HG03439 (cell line): ENCODE measurements around the gene OTOP2.

Experiments used
- ATAC-seq: cut with Tn5 transposase; IDR thresholded peaks from one replicate; pipeline ENCODE4 v1.9.1; 2021; ENCODE audit warnings: mild to moderate bottlenecking, moderate library complexity; ENCODE audit not compliant: unreplicated experiment

OTOP2 gene, protein sequence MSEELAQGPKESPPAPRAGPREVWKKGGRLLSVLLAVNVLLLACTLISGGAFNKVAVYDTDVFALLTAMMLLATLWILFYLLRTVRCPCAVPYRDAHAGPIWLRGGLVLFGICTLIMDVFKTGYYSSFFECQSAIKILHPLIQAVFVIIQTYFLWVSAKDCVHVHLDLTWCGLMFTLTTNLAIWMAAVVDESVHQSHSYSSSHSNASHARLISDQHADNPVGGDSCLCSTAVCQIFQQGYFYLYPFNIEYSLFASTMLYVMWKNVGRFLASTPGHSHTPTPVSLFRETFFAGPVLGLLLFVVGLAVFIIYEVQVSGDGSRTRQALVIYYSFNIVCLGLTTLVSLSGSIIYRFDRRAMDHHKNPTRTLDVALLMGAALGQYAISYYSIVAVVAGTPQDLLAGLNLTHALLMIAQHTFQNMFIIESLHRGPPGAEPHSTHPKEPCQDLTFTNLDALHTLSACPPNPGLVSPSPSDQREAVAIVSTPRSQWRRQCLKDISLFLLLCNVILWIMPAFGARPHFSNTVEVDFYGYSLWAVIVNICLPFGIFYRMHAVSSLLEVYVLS

DNA sequence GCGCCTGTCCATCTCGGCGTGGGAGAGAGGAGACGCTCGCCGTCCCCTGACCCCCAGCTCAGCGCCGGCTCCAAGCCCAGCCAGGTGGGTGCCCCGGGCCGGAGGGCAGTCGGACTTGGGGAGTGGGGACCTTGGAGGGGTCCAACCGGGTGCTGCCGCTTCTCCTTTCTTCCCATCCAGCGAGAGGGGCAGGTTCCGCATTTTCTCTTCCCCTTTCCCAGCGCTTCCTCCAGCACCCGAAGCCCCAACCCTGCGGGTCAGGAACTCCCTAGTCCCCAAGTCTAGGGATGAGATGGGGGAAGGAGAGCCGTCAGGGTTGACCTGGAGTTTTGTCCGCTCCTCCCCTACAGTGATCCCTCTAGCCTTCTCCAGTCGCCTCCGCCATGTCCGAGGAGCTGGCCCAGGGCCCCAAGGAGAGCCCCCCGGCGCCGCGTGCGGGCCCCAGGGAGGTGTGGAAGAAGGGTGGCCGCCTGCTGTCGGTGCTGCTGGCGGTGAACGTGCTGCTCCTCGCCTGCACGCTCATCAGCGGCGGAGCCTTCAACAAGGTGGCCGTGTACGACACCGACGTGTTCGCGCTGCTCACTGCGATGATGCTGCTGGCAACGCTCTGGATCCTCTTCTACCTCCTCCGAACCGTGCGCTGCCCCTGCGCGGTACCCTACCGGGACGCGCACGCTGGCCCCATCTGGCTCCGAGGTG, at the start of gene OTOP2:
Gene OTOP2 (plus strand): TSS at position 24 of the 699 bp plus-strand sequence. CDS start 360 bp downstream, at position 384.
- no peak for ATAC-seq

DNA sequence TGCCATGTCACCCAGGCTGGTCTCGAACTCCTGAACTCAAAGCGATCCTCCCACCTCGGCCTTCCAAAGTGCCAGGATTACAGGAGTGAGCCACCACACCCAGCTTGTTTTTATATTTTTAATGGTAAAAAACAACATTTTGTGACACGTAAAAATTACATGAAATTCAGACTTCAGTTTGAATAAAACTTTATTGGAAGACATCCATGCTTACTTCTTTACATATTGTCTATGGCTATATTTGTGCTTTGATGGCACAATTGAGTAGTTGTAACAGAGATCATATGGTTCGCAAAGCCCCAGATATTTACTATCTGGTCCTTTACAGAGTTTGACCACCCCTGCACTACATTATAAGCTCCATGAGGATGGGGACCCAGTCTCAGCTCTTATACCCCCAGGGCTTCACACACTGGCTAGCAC, 49.4 kb upstream of the OTOP2 start:
- ATAC-seq, result no peak

DNA sequence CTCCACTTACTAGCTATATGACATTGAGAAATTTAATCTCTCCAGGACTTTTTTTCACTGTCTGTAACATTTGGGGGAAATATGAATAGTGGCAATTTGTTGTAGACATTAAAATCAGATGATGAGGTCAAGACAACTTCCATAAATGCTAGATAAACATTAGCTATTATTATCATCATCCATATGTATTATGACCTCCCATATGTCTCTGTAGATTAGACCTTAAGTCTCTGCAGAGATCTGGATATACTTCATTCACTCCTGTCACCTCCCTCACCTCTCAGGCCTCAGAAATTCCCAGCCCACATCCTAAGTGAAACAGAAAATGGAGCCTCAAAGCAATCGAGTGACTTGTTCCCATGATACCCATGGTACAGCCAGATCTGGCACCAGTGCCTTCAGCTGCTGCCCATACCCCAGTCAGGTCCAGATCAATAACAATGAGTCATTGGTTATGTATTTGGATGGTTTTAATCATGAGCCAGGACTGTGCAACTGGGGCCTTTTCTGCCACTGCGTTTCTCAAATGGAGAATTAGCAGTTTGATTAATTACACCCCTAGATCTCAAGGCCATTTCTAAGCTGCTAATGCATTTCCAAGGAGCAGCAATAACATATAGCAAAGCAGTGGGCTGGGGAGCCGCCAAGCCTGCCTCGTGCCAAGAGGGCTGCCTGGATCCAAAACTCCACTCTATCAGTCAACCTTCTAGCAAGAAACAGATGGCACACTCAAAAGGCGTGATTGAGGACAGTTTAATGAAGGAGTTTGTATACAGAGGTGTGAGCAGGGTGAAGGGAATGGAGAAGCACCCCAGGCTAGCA, 48.7 kb upstream of the OTOP2 start:
- no peak for ATAC-seq

DNA sequence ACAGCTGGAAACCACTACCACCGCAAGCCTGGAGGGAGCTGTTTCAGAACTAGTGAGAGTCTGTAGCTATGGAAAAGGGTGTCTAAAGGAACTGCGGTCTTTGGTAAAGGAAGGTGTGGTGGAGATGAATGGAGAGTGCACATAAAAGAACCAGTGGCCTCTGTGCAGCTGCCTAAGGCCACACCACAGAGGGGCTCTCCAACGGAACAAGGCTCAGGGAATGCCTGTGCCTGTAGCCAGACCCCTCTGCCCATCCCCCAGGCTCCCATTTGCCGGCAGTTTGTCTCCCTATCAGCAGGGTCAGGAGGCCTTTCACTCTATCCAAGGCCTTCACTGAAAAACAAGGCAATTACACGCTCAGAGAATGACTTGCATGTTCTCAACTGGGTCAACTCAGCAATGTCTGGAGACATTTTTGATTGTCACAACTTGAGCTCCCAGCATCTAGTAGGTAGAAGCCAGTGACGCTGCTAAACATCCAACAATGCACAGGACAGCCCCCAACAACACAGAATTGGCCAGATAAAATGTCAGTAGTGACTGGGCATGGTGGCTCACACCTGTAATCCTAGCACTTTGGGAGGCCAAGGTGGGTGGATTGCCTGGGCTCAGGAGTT, 48.0 kb upstream of the OTOP2 start:
- ATAC-seq, result no peak

DNA sequence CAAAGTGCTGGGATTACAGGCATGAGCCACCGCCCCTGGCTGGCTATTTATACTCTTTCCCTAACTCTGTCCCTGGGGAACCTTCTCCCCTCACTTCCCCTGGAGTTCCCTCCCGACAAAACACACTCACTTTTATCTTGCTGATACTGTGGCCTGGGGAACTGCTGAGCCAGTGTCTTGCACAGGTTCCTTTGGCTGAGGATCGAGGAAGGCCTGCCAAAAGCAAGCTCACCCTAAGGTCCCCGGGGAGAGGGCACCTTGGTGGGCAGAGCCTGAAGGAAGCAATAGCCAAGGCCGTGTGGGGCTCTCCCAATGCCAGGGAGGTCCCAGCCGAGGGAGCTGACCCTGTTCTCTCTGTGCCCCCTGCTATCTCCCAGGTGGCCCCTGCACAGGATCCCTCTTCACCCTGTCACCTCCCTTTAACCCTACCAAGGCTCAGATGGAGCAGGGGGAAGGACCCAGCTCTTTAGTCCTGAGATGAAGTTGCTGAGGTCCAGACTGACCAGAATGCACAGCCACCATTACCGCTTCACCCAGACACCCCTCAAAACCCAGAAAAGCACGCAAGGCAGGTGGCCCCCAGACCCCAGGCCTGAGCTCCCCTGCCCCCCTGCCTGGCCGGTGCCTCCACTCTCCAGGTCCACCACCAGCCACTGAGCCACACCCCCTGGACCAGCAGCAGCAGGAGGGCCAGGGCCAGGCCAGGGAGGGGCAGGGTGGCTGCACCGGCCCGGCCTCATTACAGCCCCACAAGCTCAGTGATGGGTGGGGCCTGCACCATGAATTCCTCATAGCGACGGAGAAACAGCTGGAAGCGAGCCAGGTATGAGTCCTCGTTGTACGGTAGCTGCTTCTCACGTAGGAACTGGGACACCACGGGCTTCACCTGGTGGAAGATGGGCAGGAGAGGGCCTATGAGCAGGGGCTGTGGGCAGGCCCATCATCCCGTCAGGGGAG, 46.2 kb upstream of the OTOP2 start:
- no peak for ATAC-seq

DNA sequence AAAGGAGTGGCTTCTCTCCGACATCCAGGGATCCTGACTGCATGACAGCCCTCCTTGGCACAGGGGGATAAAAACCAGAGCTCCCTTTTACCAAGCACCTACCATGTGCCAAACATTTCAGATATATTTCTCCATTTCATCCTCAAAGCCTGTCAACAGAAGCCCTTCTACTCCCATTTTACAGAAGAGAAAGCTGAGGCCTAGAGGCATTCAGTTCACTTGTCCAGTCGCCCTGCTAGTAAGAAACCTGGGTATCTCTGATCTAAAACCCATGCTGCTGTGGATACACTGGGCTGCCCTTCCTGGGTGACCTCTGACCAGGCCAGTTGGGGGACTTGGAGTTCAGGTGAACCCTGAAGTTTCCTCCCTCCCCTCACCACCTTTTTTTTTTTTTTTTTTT, 45.4 kb upstream of the OTOP2 start:
- no peak for ATAC-seq

DNA sequence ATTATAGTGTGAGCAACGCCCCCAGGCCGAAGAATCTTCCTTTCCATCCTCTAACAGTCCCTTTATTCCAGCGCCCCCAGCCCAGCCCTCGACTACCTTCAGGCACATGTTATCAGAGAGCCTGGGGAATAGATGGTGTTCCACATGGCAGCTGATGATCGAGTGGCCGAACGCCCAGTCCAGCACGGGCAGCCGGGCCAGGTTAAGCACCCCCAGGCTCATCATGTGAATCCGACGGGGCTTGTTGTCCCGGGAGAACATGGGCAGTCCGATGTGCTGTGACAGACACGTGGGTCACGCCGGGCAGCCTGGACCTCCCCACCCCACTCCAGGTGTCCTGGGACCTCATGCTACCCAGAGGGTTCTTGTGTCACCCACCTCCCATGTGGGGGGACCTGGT, 44.8 kb upstream of the OTOP2 start:
- no peak for ATAC-seq

DNA sequence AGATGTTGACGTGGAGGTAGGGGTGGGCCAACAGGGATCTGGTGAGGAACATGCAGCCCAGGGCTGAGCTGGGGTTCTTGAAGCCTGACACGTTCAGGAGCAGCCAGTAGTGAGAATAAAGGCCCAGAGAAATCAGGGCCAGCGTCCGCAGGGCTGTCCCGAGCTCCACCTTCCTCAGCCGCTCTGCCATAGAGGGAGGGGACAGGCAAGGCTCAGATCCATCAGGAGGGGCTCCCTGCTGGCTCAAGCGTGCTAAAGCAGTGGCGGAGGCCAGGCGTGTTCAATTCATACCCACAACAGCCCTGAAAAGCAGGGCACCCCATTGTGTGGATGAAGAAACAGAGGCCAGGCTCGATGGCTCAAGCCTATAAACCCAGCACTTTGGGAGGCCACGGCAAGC, 43.0 kb upstream of the OTOP2 start:
- ATAC-seq, result no peak

DNA sequence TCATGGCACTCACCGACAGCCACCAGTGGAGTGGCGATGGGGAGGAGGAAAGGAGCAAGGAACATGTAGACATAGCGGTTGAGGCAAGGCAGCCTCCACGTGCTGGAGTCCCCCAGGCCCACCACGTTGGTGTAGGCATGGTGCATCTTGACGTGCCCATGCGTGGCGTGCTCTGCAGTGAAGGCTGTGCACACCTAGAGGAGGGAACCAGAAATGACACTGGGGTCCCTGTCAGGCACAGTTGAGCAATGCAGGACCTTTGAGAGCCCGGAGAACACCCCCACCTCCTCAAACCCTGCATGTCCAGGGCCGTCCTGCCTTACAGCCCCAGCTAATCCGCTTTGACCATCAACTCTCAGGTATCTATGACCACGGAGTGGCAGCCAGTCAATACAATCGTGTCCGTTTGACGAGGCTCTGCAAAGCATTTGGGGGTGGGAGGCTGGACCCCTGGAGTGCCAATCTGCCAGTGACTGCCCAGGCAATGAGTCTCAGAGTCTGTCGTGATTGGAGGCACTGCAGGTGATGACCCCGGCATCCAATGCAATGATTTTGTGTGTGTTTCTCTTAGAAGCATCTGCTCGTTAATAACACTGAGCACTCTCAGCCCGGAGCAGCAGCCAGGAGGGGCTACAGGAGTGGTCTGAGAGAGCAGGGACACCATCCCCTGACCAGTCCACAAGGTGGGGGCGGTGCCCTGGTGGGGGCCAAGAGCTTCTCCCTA, 41.4 kb upstream of the OTOP2 start:
- ATAC-seq, result no peak

DNA sequence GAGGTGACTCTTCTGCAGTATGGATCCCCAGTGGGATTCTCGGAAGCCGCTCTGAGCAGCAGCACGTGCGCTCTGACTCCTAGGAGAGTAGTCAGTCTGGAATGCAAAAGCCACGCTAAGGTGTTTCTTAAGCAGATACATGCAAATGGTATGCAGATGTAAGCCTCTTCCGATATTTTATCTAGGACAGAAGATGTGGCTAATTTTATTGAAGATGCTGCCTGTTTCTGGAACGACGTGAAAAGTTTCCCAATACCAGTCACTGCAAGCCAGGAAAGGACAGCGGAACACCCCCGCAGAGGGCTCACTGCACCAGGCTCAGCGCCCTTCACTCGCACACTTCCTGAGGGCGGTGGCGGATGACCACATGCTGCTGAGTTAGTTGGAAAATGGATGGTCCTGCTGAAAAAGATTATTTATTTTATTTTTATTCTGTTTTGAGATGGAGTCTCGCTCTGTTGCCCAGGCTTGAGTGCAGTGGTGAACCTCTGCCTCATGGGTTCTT, 40.8 kb upstream of the OTOP2 start:
- no peak for ATAC-seq

DNA sequence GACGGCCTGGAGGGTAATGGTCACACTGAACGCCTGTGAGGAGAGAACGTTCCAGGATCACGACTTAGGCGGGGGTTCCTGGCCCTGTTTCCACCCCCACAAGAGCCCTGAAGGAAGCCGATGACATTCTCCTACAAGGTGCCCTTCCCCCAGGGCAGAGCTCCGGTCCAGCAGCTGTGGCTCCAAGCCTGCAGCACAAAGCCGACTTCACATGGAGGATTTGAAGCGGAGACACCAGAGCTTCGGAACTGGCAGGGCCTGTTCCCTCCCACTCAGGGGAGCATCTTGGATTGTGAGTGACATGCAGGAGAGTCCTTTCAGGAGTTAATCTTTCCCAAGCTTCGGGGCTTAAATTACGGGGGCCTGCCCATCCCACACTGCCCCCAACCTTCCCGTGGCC, 35.6 kb upstream of the OTOP2 start:
- no peak for ATAC-seq

DNA sequence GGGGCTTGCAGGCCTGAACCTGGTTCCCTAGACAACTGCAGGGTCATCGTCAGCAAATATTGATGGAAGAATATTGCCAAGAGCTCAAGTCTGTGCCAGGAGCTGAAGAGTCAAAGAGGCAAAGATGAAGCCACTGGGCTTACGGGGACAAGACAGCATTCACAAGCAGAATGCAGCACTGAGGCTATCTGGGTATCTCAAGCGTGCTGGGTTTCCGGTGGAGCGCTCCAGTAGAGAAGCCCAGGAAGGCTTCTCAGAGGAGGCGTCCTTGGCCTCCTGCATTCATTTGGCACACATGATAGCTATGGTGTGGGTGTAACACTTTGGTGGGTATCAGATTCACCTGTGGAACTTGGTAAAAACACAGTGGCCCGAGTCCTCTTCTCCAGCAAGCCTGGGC, 33.5 kb upstream of the OTOP2 start:
- no peak for ATAC-seq

DNA sequence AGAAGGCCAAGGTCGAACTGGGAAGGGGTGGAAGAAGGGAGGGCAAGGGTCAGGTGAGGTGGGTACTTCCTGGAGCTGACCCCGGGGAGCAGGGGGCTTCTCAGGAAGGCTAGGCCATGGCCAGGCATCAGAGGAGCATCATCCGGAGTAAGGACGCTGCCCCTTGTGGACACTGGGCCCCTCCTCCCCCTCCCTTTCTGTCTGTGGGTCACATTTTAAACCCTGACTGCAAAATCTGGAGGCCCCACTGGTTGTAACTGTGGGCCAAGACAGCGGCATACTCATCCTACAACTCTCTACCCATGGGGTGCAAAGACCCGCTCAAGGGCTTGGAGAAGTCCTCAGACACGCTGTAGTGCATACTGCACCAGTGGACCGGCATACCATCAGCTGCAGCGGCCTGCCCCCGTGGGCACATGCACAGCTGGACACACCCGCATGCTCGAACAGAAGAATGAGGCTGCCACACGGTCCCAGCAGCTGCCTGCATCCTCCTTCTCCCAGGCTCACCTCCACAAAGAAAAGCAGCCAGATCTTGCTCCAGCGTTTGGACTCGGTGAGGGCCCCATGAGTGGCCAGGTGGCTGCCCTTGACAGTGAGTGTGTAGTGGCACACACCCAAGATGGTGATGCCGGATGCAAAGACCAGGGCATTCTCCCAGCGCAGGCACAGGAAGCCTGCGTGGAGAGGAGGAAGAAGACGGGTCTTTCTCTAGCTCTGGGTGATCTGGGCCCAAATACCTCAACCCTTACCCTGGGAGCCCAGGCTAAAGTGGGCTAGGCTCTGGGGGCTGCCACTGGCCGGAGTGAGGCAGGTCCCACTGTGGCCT, 31.8 kb upstream of the OTOP2 start:
- no peak for ATAC-seq

DNA sequence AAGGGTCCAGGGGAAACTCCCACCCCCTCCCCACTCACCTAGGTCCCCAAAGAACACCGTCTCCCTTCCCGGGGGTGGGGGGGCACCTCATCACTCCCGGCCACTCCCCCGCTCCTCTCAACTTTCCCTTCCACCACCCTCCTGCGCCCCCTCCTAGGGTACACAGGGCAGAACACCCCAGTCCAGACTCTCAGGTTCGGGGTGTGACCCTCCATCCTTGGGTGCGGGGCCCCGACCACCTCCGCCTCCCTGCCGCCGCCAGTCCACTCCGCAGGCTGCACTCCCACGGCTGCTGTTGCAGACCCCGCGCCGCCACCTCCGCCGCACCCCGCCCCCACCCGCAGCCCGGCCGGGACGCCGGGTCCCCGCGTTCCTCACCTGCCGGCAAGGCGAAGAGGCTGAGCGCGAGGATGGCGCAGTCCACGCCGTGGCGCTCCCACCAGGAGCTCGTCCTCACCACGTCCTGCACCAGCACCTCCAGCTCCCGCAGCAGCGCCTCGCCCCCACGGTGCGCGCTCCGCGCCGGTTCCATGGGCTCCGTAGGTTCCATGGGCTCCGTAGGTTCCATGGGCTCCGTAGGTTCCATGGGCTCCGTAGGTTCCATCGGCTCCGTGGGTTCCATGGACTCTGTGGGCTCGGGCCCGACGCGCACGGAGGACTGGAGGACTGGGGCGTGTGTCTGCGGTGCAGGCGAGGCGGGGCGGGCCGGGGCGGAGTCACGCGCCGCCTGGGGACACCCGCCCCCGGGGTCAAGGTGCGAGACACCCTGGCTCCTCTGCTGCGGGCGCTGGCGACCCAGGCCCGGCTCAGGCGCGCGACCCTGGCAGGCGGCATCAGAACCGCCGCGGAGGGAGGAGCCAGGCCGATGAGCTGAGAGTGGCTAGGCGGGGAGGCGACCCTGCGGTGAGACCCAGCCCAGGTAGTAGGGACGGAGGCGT, 30.8 kb upstream of the OTOP2 start, which contains the start of gene FADS6:
Gene FADS6 (minus strand): TSS at position 660 of the 938 bp plus-strand sequence. CDS start 38 bp downstream, at position 622.
- ATAC-seq, result no peak

DNA sequence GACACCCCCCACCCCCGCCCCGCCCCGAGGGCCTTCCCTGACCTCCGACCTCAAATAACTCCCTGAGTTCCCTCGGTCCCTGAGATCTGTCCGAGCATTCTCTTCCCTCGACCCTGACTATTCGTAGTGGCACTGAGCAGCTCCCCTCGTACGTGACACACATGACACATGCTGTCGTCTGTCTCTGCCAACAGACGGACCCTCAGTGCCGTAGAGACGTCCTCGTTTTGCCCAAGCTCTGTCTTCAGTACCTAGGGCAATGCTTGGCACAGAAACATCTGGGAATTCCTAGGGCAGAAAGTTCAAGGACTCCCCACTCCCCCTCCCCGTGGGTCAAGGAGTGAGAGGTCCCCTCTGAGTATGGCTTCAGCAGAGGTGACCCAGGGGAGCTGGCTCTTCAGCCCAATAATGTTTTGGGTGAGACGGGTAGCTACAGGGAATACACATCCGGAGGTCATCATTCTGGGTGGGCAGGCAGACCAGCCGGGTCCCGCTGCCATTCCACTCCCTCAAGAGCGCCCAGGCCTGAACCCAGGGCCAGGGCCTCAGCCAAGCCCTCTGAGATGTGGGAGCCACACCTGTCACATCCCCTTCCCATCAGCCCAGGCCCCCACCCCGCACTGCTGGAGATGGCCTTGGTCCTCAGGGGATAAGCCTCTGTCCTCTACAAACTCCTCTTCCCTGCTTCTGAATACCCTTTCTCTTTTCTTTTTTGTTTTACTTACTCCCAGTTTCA, 30.0 kb upstream of the OTOP2 start:
- ATAC-seq, result no peak

DNA sequence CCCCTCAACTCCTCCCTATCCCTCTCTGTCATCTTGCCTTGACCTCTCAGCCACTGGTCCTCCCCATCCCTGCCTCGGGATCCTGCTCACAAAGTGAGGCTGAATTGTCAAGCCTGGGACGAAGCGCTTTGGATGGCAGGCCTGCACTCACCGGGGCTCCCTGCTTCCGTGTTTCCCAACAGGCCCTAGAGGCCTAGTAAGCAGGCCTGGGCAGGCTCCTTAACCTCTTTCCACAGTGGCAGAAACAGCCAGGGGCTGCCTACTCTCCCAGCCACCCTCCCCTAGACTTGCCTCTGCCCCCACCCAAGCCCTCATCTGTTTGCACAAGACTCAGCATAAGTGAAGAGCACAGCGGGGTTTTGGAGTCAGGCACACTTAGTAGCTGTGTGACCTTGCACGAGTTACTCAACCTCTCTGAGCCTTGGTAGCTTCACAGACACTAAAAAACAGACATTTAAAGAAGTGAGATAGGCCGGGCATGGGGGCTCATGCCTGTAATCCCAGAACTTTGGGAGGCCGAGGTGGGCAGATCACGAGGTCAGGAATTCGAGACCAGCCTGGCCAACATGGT, 25.6 kb upstream of the OTOP2 start:
- no peak for ATAC-seq
